Nephron progenitor cell (in vitro differentiated cells): Measurements from ENCODE around the gene MTERF4.
A peak's percentile ranks its signal among the peaks of the same experiment; 100 is the strongest.

Source experiments
- DNase-seq: peaks from one replicate; pipeline ENCODE4 v3.0.0; 2021
- H3K27ac Mint-ChIP-seq: 2 replicates; pipeline ENCODE4 v1.8.0; 2021; ENCODE audit warnings: mild to moderate bottlenecking, moderate library complexity, mixed read lengths
- H3K27me3 Mint-ChIP-seq: 2 replicates; pipeline ENCODE4 v1.8.0; 2021; ENCODE audit warnings: mild to moderate bottlenecking, low read depth, mixed read lengths; ENCODE audit not compliant: poor library complexity
- H3K36me3 Mint-ChIP-seq: 2 replicates; pipeline ENCODE4 v1.8.0; 2021; ENCODE audit warnings: low read depth, mixed read lengths
- H3K4me1 Mint-ChIP-seq: 2 replicates; pipeline ENCODE4 v1.8.0; 2021; ENCODE audit warnings: mixed read lengths
- H3K4me3 Mint-ChIP-seq: 2 replicates; pipeline ENCODE4 v1.8.0; 2021; ENCODE audit warnings: mild to moderate bottlenecking, moderate library complexity, mixed read lengths
- H3K9me3 Mint-ChIP-seq: 2 replicates; pipeline ENCODE4 v1.8.0; 2021; ENCODE audit warnings: mild to moderate bottlenecking, moderate library complexity, mixed read lengths
- CTCF ChIP-seq: fragments of 200-600 bp; sonication (generic); IDR thresholded peaks from 2 replicates; pipeline ENCODE4 v1.5.0; 2021; ENCODE audit warnings: antibody characterized with exemption

Gene MTERF4

GRCh38 chr2:241064008-241064801, 37.9 kb downstream of the MTERF4 start:
- no peaks in the 10 kb centered on the region for H3K4me1 Mint-ChIP-seq
- no peaks in the 10 kb centered on the region for H3K9me3 Mint-ChIP-seq
- no peak for TF ChIP-seq CTCF
- no peaks in the 10 kb centered on the region for H3K36me3 Mint-ChIP-seq
- peak overlapping the region; percentile 39 for H3K27ac Mint-ChIP-seq
- peaks cover 75% of the 10 kb centered on the region for H3K27me3 Mint-ChIP-seq
- H3K4me3 Mint-ChIP-seq: no peak overlapping the region
- no peak for DNase-seq

DNA sequence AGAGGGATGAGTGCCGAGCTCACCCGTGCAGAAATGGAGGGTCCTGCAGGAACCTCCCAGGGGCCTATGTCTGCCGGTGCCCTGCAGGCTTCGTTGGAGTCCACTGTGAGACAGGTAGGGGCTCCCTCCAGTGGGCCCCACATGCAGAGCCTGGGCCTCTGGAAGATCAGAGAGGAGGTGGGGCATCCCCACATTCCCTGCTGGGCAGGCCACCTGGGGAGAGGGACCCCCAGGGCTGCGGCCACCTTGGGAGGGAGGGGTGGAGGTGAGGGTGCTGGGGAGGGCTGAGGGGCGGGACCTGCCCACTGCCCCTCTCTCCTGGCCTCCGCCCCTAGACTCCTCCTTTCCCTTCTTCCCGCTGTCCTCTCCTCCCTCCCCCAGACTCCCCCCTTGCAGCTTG, 38.5 kb downstream of the MTERF4 start:
- no peak for DNase-seq
- Mint-ChIP-seq H3K27me3 (peaks cover 78% of the 10 kb centered on the region), H3K4me1 (no peaks in the 10 kb centered on the region), H3K9me3 (no peaks in the 10 kb centered on the region), H3K27ac (no peak overlapping the region), H3K4me3 (no peak overlapping the region), H3K36me3 (no peaks in the 10 kb centered on the region)
- no peak for TF ChIP-seq CTCF

- H3K36me3 Mint-ChIP-seq: no peaks in the 10 kb centered on the region
- DNase-seq: no peak
- TF ChIP-seq CTCF: no peak
- no peak overlapping the region for H3K4me3 Mint-ChIP-seq
- H3K27ac Mint-ChIP-seq: no peak overlapping the region
- H3K27me3 Mint-ChIP-seq: peaks cover 78% of the 10 kb centered on the region
- no peaks in the 10 kb centered on the region for H3K9me3 Mint-ChIP-seq
- H3K4me1 Mint-ChIP-seq: no peaks in the 10 kb centered on the region
Measured at GRCh38 chr2:241063093-241063551, 39.0 kb downstream of the MTERF4 start.

- Mint-ChIP-seq H3K9me3 (no peaks in the 10 kb centered on the region), H3K4me3 (no peak overlapping the region), H3K36me3 (no peaks in the 10 kb centered on the region), H3K27me3 (peaks cover 76% of the 10 kb centered on the region), H3K27ac (no peak overlapping the region), H3K4me1 (no peaks in the 10 kb centered on the region)
- no peak for DNase-seq
- no peak for TF ChIP-seq CTCF
Measured at GRCh38 chr2:241062389-241063092, 39.5 kb downstream of the MTERF4 start.

DNA sequence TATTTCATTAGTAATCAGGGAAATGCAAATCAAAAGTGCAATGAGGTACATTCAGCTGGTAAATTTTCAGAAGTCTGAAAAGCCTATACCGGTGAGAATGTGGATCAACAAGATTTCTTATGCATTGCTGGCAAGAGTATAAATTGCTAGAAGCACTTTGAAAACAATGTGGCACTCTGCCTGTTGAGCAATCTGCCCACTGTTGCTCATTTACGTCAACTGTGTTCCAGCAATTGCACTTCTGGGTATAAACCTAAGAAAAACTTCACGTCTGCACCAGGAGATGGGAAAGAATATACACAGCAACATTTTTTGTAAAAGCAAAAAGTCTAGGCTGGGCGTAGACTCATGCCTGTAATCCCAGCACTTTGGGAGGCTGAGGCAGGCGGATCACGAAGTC, 40.8 kb downstream of the MTERF4 start:
- no peak for DNase-seq
- H3K36me3 Mint-ChIP-seq: no peaks in the 10 kb centered on the region
- TF ChIP-seq CTCF: no peak
- no peaks in the 10 kb centered on the region for H3K4me1 Mint-ChIP-seq
- H3K27me3 Mint-ChIP-seq: peaks cover 79% of the 10 kb centered on the region
- no peak overlapping the region for H3K27ac Mint-ChIP-seq
- H3K4me3 Mint-ChIP-seq: no peak overlapping the region
- no peaks in the 10 kb centered on the region for H3K9me3 Mint-ChIP-seq
